Thyroid gland (tissue), 4 donors: Measurements from ENCODE around the gene OTOGL. TPM values are rescaled to one million over a fixed set of nuclear protein-coding genes. Genes with fewer than 3 reads are reported as not detected.

Experiments
- DNase-seq, 2 donors: peaks; one replicate each; pipeline ENCODE4 v3.0.0-alpha.2; 2019
- H3K27ac ChIP-seq, 3 donors: fragments of 200-600 bp; sonication (generic); 1 replicate in 2 of 3; 2 replicates in 1 of 3; pipeline ENCODE4 v1.5.1; 2016 to 2019; ENCODE audit warnings: mild to moderate bottlenecking in 1 of 3, moderate library complexity in 1 of 3
- H3K27me3 ChIP-seq: fragments of 200-600 bp; sonication (generic); one replicate; pipeline ENCODE4 v1.5.1; 2019
- H3K36me3 ChIP-seq, 2 donors: fragments of 200-600 bp; sonication (generic); one replicate each; pipeline ENCODE4 v1.5.1; 2016 to 2019
- H3K4me1 ChIP-seq, 2 donors: fragments of 200-600 bp; sonication (generic); one replicate each; pipeline ENCODE4 v1.5.1; 2017 to 2019
- H3K4me3 ChIP-seq, 3 donors: fragments of 200-600 bp; sonication (generic); replicated peaks in 1 of 3; 1 replicate in 2 of 3; 2 replicates in 1 of 3; pipeline ENCODE4 v1.5.1; 2016; ENCODE audit warnings: mild to moderate bottlenecking in 1 of 3
- H3K9me3 ChIP-seq: fragments of 200-600 bp; sonication (generic); one replicate; pipeline ENCODE4 v1.5.1; 2017
- CTCF ChIP-seq, 6 experiments: fragments of 200-600 bp in 3 of 6; fragments of 450-650 bp in 3 of 6; sonication (generic) in 3 of 6; IDR thresholded peaks; one replicate each; pipeline ENCODE4 v1.5.1; 2016 to 2019; ENCODE audit warnings: antibody characterized with exemption in 6 of 6, mild to moderate bottlenecking in 2 of 6, inconsistent platforms in 1 of 6, moderate library complexity in 1 of 6
- POLR2A ChIP-seq, 2 donors: fragments of 450-650 bp; IDR thresholded peaks; one replicate each; pipeline ENCODE4 v1.6.1; 2017; ENCODE audit warnings: antibody characterized with exemption in 2 of 2, mild to moderate bottlenecking in 2 of 2, moderate library complexity in 1 of 2
- WGBS, 2 donors: methylation state at CpG; one replicate each; pipeline ENCODE4 v1.1.5; 2017; 5-methylcytosine and 5-hydroxymethylcytosine counted together
- intact Hi-C: fragments of 100-400 bp; cut with DNase I; formaldehyde crosslinking; loops from one replicate; pipeline ENCODE4 v1.15.1; 2023
- total RNA-seq, 4 donors: library from RNA; depleted of rRNA; stranded (reverse); fragments of >200 nt; gene quantifications; one replicate each; pipeline ENCODE4 v1.2.3, GENCODE V29; 2016

Gene OTOGL
- total RNA-seq, 4 donors from 2014 or later: 0.11 to 0.13 TPM; not detected in 2

- no peak for DNase-seq
- intact Hi-C loops: loop anchor here (10.0 kb wide), 1 partner anchor 65 kb away; no protein-coding TSS in a partner anchor
- TF ChIP-seq CTCF (IDR thresholded peaks at IDR 0.05) (no peak), POLR2A (IDR thresholded peaks at IDR 0.05) (no peak)
- Histone ChIP-seq H3K4me1 (no peaks in the 10 kb centered on the region), H3K27me3 (no peaks in the 10 kb centered on the region), H3K36me3 (no peaks in the 10 kb centered on the region), H3K27ac (no peak overlapping the region), H3K4me3 (no peak overlapping the region), H3K9me3 (no peaks in the 10 kb centered on the region)
Measured at GRCh38 chr12:80199931-80200330, 100.6 kb downstream of the OTOGL start.

- TF ChIP-seq POLR2A (IDR thresholded peaks at IDR 0.05) (no peak), CTCF (IDR thresholded peaks at IDR 0.05) (no peak)
- H3K4me3 ChIP-seq: no peak overlapping the region
- no peak overlapping the region for H3K27ac ChIP-seq
- DNase-seq: no peak
- no peaks in the 10 kb centered on the region for H3K27me3 ChIP-seq
- H3K9me3 ChIP-seq: no peaks in the 10 kb centered on the region
- H3K36me3 ChIP-seq: no peaks in the 10 kb centered on the region
- intact Hi-C loops: no loop called here
- H3K4me1 ChIP-seq: no peaks in the 10 kb centered on the region
- 88 to 95% methylated on average over 1 of the region's 1 CpG for WGBS, 2 donors
Measured at GRCh38 chr12:80200414-80200813, 101.1 kb downstream of the OTOGL start.

GRCh38 chr12:80201908-80202307 lies 102.6 kb downstream of the OTOGL start:
- Histone ChIP-seq H3K27ac (no peak overlapping the region), H3K4me3 (no peak overlapping the region), H3K36me3 (no peaks in the 10 kb centered on the region), H3K27me3 (no peaks in the 10 kb centered on the region), H3K4me1 (no peaks in the 10 kb centered on the region), H3K9me3 (no peaks in the 10 kb centered on the region)
- TF ChIP-seq POLR2A (IDR thresholded peaks at IDR 0.05) (no peak), CTCF (IDR thresholded peaks at IDR 0.05) (no peak)
- WGBS, 2 donors: 88 to 93% methylated on average over 2 of the region's 2 CpGs
- intact Hi-C loops: no loop called here
- DNase-seq: no peak

- intact Hi-C loops: no loop called here
- Histone ChIP-seq H3K27ac (no peak overlapping the region), H3K27me3 (no peaks in the 10 kb centered on the region), H3K4me3 (no peak overlapping the region), H3K36me3 (no peaks in the 10 kb centered on the region), H3K9me3 (no peaks in the 10 kb centered on the region), H3K4me1 (no peaks in the 10 kb centered on the region)
- DNase-seq: no peak
- TF ChIP-seq POLR2A (IDR thresholded peaks at IDR 0.05): no peak
- TF ChIP-seq CTCF (IDR thresholded peaks at IDR 0.05): no peak
- WGBS, 2 donors: 70 to 73% methylated on average over 1 of the region's 1 CpG
Measured at GRCh38 chr12:80205960-80206359, 106.6 kb downstream of the OTOGL start.

GRCh38 chr12:80208071-80208470 lies 108.7 kb downstream of the OTOGL start:
- Histone ChIP-seq H3K27me3 (no peaks in the 10 kb centered on the region), H3K4me3 (no peak overlapping the region), H3K36me3 (no peaks in the 10 kb centered on the region), H3K9me3 (no peaks in the 10 kb centered on the region), H3K4me1 (no peaks in the 10 kb centered on the region), H3K27ac (no peak overlapping the region)
- TF ChIP-seq POLR2A (IDR thresholded peaks at IDR 0.05): no peak
- DNase-seq: no peak
- intact Hi-C loops: no loop called here
- 67 to 76% methylated on average over 1 of the region's 1 CpG for WGBS, 2 donors

GRCh38 chr12:80211671-80212070 lies 112.3 kb downstream of the OTOGL start:
- Histone ChIP-seq H3K27me3 (no peaks in the 10 kb centered on the region), H3K36me3 (no peaks in the 10 kb centered on the region), H3K4me1 (no peaks in the 10 kb centered on the region), H3K27ac (no peak overlapping the region), H3K4me3 (no peak overlapping the region), H3K9me3 (no peaks in the 10 kb centered on the region)
- DNase-seq: no peak
- intact Hi-C loops: no loop called here
- TF ChIP-seq POLR2A (IDR thresholded peaks at IDR 0.05) (no peak), CTCF (IDR thresholded peaks at IDR 0.05) (no peak)
- WGBS, 2 donors: 50 to 58% methylated on average over 2 of the region's 2 CpGs
